HT1080 (cell line): Measurements from ENCODE around the gene BRD2. TPM values are rescaled to one million over a fixed set of nuclear protein-coding genes. Genes with fewer than 3 reads are reported as not detected.
"Not testable (repeated sequence)": the region's sequence is repeated elsewhere in the genome, so short reads cannot be mapped to it uniquely, and the experiment has no call there.

ENCODE experiments used
- DNase-seq: peaks from one replicate; pipeline ENCODE4 v3.0.0-alpha.2; 2015; ENCODE audit warnings: low read depth
- polyA plus RNA-seq, 2 experiments: library from polyadenylated mRNA; depleted of rRNA; stranded (reverse); fragments of >200 nt; gene quantifications; 2 replicates each; pipeline ENCODE4 v1.2.3, GENCODE V29; 2015
- total RNA-seq: library from RNA; depleted of rRNA; stranded (reverse); fragments of >200 nt; shearing (Covaris generic); gene quantifications from 2 replicates; pipeline ENCODE4 v1.2.3, GENCODE V29; 2014; rRNA removed

BRD2 gene
- 119 and 125 TPM in 2 replicates for total RNA-seq
- 129 TPM in 2 replicates for polyA plus RNA-seq (2015; cell fraction: cytosol; rRNA removed)
- polyA plus RNA-seq (2015; cell fraction: nucleus; rRNA removed), result 356 and 358 TPM in 2 replicates

DNA sequence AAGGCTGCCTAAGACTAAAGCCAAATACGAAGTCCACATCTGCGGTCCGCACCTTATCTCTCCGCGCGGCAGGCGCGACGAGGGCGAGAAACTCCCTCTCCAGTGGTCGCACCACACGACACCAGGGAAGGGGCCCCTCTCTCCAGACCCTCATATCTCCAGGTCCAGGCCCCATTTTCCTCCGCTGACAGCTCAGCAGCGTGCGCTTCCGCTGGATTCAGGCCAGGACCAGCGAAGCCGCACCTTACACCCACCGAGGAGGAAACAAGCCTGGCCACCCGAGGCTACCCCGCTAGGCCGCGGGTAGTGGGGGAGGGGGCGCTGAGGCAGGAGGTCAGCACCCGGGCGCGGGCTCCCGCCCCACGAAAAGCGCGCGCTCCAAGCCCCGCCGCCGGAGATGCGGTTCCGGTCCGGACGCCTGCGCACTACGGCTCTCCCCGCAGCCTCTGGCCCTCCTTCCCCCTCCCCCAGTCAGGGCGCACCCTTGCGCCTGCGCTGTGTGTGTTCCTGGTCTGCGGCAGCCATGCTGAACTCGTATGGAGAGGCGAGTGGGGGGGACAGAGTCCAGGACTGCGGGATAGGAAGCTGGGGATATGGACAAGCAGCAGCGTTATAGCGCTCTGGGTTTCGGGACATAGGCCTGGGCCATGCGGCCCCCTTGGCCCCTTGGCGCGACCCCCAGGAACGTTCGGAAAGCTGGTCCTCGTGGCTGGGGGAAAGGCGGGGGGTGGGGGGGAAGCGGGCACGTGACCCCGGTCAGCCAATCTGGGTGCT is at the start of gene BRD2:
BRD2 (plus strand) TSS at position 502 of the 774 bp plus-strand sequence. CDS start 4,305 bp downstream, outside the sequence.
- peak; percentile 94 for DNase-seq

DNA sequence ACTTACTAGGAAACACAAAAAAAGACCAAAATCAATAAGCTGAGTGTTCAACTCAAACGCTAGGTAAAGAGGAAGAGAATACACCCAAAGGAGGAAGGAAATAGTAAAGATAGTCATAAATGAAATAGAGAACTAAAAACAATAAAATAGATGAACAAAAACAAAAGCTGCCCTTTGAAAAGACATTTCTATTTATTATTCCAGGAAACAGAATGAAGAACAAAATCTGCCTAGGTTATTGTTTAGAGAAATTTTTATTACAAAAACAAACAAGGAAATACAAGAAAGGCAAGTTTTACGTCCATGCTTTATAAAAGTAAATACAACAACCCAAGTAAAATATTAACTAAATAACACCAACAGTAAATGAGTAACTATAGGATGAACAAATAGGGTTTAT is 47.7 kb upstream of the BRD2 start:
- DNase-seq, result no peak

DNA sequence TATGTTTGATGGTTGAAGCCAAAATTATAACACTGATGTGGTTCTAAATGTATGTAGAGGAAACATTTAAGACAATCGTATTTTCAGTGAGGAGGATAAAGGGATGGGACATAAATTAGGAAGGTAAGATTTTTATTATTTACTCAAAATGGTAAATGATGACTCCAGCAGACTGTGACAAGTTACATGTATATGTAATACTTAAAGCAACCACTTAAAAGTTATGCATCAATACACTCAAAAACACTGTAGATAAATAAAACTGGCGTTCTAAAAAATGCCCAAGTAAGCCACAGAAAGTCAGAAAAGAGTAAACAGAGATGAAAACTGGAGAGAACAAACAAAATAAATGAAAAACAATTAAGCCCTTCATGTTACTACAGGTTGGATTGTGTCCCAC is 46.3 kb upstream of the BRD2 start:
- no peak for DNase-seq

DNA sequence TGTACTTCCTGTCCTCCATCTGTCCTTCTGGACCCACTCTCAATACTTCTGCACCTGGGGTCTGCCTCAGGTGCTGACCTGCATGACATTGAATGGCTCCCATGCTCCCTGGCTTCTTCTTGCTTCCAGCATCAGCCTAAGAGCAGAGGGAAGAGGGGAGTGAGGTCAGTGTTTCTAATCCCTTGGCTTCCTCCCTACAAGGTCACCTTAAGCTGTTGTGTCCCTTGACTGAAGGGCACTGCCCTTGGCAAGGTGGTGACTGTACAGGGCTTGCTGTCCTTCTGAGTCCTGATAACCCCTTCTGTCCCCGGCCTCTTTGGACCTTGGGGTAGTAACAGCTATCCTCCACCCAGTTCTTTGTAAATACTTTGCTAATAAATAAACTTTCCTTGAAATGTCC is 37.2 kb upstream of the BRD2 start:
- no peak for DNase-seq

GRCh38 chr6:32932132-32932868 is 36.1 kb upstream of the BRD2 start:
- peak; percentile 10 for DNase-seq

GRCh38 chr6:32933661-32934085 is 34.7 kb upstream of the BRD2 start:
- DNase-seq, result peak; percentile 60

DNA sequence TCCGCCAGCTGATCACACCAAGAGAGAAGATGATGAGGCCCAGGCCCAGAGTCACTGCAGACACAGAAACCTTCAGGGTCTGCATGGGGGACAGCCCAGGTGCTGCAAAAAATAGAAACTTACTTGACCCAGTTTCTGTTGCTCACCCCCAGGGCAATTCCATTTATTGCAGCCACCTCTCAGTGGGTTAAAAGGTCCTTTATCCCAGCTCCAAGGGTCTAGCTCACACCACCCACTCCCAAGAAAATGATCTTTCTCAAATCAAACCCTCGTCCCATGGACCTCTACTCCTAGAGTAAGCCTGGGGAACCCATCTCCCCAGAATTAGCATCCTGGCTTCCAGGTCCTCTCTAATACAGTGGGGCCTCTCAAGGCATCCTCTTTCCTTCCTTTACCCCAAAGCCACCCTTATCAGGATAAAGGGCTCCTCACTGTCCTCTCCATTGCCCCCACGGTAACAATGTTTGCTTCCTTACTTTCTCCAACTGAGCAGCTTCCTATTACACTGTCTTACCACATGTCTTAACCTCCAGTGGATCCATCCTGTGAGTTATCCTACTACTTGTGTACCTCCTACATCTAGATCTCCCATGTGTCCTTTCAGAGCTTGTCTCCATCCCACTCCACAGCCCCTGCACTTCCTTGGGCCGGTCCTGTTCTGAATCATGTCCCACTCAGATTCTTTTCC is 32.7 kb upstream of the BRD2 start:
- no peak for DNase-seq

DNA sequence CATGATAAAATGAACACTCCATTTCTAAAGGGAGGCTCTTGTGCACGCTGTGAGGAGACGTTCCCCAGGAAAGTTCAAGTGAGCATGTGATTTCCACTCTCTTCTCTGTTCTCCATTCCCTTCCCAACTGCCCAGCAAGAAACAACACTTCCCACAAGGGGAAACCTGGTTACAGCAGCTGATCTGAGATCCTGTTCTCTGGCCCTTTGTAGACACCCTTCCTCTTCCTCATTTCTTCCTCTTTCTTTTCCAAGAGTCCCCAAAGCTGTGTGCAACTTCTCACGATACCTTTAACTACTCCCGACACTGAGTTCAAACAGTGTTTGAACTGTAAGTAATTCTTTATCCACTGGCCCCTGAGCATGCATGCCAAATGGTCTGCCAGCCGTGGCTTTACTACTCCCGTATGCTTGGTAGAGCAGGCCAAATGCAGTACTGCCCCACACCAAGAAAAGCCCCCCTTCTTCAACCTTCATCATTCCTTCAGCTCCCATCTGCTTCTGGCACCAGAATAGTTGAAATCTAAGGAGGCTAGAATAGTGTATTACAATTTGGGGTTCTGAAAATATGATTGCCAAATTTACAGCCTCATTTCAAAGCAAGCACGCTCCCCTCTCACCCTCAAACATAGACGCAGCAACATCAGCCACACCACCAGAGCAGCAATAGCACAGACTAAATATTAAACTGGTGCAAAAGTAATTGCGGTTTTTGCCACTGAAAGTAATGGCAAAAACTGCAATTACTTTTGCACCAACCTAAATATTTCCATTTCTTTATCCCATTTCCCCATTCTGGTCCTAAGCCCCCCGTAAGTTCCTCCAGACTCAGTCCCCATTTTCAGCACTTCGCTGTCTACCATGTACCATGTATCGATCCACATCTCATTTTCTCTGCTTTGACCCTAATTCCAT is 31.9 kb upstream of the BRD2 start:
- no peak for DNase-seq

GRCh38 chr6:32937230-32937633 is 31.2 kb upstream of the BRD2 start:
- DNase-seq, result no peak

DNA sequence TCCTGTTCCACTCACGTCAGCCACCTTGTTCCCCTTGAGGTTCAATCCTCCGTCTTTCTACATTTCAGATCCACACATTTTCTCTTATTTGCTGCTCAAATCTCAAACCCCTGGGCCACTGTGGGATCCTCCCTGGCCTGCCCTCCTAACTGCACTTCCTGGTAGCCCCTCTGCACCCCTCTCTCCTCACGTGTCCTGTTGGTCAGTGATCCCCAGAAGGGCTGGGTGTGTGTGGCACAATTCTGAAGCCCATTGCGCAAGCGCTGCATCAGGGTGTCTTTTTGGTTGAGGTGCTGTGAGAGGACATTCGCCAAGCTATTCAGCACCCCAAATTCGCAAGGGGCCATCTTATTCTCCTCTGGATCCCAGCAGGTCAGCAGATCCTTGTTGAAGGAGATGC is 29.9 kb upstream of the BRD2 start:
- no peak for DNase-seq

DNA sequence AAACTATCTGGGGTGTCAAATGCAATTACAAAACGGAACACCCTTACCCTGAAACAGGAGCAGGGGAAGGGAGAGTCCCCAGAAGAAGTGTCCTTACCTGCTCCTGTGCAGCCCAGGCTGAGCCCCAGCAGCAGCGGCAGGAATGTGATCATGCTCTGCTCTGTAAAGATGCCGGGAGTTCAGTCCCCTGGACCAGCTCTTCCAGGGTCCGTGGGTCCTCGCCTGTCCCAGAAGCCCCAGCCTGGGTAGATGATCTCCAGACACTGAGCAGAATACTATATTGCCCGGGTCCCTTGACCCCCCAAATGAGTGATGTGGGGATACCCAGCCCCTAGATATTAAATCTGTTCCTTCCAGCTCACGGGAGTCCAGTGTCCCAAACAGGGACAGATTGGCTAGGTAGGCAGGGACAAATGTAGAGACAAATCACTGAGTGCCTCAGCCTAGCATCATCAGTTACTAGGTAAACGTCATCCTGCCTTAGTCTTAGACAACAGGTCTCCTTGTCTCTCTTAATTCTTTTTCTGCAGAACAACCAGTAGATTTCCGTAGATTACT is 27.7 kb upstream of the BRD2 start, which contains the start of gene HLA-DMB:
HLA-DMB (minus strand) TSS at position 373 of the 558 bp plus-strand sequence; CDS start at position 152, 221 bp downstream.
- DNase-seq, result peak; percentile 64

GRCh38 chr6:32941214-32941768 is 27.1 kb upstream of the BRD2 start:
- DNase-seq, result no peak

- DNase-seq, result not testable (repeated sequence)
These were observed 25.8 kb upstream of the BRD2 start for GRCh38 chr6:32942555-32943123.

DNA sequence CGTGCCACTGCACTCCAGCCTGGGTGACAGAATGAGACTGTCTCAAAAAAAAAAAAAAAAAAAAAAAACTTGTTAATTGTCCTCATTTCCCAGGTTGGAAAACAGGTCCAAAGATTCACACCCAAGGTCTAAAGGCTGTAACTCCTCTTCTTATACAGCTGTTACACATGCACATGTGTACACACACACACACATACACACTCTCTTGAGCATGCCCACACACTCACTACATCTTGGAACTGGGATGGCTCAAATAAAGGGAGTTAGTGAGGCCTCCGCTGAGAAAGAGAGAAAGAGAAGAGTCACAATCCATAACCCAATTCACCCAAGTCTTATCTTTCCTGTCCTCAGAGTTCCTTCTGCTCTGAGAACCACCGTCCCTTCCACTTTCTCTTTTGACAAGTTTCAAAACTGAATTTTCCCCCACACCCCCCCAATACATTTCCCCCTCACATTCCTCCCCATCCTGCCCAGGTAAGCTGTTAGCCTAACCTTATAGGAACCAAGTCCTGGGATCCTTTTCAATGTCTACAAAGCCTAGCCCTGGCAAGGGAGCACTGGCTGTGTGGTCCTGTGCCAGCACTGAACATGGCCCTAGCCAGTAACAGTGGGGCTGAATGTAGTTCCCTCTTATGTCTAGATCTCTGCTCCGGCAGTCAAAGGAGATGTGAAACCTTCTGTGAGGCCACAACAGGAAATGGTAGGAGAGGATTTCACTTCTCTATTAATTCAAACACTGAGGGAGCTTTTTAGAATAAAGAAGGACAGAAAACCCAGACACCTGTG is 24.3 kb upstream of the BRD2 start:
- no peak for DNase-seq

DNA sequence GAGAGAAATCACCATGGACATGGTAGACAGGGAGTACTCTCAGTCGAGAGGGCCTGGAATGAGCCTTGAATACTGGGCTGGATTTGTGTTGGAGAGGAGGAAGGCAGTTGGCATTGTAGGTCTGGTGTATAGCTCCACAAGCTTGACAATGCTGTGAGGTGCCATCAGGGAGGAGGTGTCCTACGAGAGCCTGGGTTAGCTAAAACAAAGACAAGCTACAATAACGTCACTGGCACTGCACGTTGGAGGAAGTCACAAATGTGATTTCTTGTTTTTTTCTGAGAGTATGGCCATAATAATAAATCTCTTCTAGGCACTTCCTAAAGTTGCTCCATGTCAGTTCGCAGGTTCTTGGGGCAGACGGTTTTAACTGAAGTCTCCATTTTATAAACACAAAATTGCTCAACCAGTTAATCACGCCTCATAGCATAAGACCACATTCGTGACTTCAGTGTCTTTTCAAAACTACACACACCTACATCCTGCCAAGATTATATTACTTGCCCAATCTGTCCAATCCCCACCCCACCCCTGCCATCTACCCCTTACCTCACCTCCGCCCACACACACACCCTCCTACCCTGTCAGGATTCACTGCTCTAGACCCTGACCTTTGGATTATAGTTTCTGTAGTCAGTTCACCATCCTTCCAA is 23.2 kb upstream of the BRD2 start:
- DNase-seq, result no peak

DNA sequence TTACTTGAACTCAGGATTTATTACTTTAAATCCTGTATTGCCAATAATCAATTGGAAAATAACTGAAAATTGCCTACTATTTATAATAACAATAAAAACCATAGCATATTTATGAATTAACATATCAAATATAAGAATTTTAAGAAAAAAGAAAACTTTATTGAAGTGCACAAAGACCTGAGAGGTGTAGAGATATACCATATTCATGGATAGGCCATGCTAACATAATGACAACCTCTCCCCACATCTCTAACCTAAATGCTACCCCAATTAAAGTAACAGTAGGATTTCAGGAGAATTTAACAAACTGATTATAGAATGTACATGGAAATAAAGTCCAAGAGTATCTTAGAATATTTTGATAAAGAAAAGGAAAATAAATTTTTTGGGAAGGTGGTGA is 22.4 kb upstream of the BRD2 start:
- no peak for DNase-seq

- DNase-seq, result no peak
These were observed 21.5 kb upstream of the BRD2 start for GRCh38 chr6:32946893-32947292.
